HL-60 (cell line): Measurements from ENCODE around the gene CCDC83.

Source experiments
- DNase-seq, 2 experiments: peaks; one replicate each; pipeline ENCODE4 v3.0.0-alpha.2; 2010 to 2020; ENCODE audit warnings: low read depth in 1 of 2, low spot score in 1 of 2
- H3K27ac ChIP-seq: fragments of 250-450 bp; sonication (Bioruptor Pico); replicated peaks from 2 replicates; pipeline ENCODE4 v1.5.1; 2020; ENCODE audit warnings: mild to moderate bottlenecking, moderate library complexity
- H3K27me3 ChIP-seq: fragments of 250-450 bp; sonication (Bioruptor Pico); 2 replicates; pipeline ENCODE4 v1.5.1; 2021; ENCODE audit warnings: mild to moderate bottlenecking, moderate library complexity; ENCODE audit not compliant: insufficient read depth, poor library complexity, severe bottlenecking
- H3K4me3 ChIP-seq: replicated peaks from 2 replicates; pipeline ENCODE4 v1.5.1; 2011; ENCODE audit warnings: mild to moderate bottlenecking, control low read depth, low read length; ENCODE audit not compliant: insufficient read depth
- CTCF ChIP-seq: IDR thresholded peaks from one replicate; pipeline ENCODE4 v1.5.1; 2011; ENCODE audit warnings: low read length, control low read depth, inconsistent platforms; ENCODE audit not compliant: insufficient read depth
- GABPA ChIP-seq: IDR thresholded peaks from 2 replicates; pipeline ENCODE4 v1.6.1; 2012; ENCODE audit warnings: low read depth
- POLR2AphosphoS5 ChIP-seq: IDR thresholded peaks from 2 replicates; pipeline ENCODE4 v1.6.1; 2012; ENCODE audit warnings: low read depth
- SPI1 ChIP-seq: IDR thresholded peaks from 2 replicates; pipeline ENCODE4 v1.6.1; 2012; ENCODE audit warnings: low read depth, mild to moderate bottlenecking, borderline replicate concordance
- TF ChIP-seq, protein P1 (sequence below): IDR thresholded peaks from 2 replicates; pipeline ENCODE4 v1.6.1; 2012; ENCODE audit warnings: low read depth; ENCODE audit not compliant: insufficient replicate concordance

Gene CCDC83

DNA sequence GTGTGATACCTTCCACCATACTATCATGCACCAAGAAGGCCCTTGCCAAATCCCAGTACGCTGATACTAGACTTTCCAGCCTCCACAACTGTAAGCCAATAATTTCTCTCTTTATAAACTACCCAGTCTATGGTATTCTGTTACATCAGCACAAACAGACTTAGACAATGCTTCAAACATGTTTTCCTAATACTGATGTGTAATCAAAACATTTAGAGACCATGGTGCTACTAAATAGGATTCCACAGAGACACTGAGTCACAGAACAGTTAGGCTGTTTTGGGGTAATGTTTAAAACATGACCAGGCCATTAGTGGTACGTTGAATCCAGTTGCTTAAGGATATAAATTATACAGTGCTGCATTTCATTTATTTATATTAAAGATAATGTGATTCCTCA, 110.0 kb downstream of the CCDC83 start:
- no peak for TF ChIP-seq CTCF
- TF ChIP-seq GABPA = no peak
- no peak for TF ChIP-seq SPI1
- no peak for TF ChIP-seq POLR2AphosphoS5
- TF ChIP-seq, protein P1, sequence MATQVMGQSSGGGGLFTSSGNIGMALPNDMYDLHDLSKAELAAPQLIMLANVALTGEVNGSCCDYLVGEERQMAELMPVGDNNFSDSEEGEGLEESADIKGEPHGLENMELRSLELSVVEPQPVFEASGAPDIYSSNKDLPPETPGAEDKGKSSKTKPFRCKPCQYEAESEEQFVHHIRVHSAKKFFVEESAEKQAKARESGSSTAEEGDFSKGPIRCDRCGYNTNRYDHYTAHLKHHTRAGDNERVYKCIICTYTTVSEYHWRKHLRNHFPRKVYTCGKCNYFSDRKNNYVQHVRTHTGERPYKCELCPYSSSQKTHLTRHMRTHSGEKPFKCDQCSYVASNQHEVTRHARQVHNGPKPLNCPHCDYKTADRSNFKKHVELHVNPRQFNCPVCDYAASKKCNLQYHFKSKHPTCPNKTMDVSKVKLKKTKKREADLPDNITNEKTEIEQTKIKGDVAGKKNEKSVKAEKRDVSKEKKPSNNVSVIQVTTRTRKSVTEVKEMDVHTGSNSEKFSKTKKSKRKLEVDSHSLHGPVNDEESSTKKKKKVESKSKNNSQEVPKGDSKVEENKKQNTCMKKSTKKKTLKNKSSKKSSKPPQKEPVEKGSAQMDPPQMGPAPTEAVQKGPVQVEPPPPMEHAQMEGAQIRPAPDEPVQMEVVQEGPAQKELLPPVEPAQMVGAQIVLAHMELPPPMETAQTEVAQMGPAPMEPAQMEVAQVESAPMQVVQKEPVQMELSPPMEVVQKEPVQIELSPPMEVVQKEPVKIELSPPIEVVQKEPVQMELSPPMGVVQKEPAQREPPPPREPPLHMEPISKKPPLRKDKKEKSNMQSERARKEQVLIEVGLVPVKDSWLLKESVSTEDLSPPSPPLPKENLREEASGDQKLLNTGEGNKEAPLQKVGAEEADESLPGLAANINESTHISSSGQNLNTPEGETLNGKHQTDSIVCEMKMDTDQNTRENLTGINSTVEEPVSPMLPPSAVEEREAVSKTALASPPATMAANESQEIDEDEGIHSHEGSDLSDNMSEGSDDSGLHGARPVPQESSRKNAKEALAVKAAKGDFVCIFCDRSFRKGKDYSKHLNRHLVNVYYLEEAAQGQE = no peak
- DNase-seq = no peak
- no peak overlapping the region for H3K27ac ChIP-seq
- H3K4me3 ChIP-seq = no peak overlapping the region
- H3K27me3 ChIP-seq = no peaks in the 10 kb centered on the region

DNA sequence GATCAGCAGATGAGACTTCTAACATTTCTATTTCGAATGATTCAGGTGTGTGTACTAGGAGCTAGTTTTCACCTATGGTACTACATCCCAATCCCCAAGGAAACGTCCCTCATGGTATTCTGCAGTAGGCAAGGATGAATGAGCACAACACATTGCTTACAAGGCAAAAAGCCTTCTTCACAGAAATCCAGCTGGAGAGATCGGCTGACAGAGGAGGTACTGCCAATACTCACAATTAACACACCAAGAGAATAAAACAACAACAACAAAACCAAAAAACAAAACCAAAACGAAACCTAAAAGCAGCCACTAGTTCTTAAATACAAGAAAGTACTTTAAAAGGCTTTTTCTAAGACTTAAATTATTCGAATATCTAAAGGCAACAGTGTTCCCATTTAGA, 112.3 kb downstream of the CCDC83 start:
- Histone ChIP-seq H3K27me3 (no peaks in the 10 kb centered on the region), H3K27ac (no peak overlapping the region), H3K4me3 (no peak overlapping the region)
- TF ChIP-seq, protein P1 = no peak
- TF ChIP-seq CTCF = no peak
- no peak for TF ChIP-seq SPI1
- no peak for TF ChIP-seq GABPA
- no peak for TF ChIP-seq POLR2AphosphoS5
- DNase-seq = no peak
